Nephron (organoid): ENCODE data around the gene MPDU1.

Source experiments
- H3K27ac Mint-ChIP-seq, 3 experiments: 2 replicates each; pipeline ENCODE4 v1.8.0; 2020; ENCODE audit warnings: mixed read lengths in 3 of 3, mild to moderate bottlenecking in 2 of 3, moderate library complexity in 1 of 3
- H3K27me3 Mint-ChIP-seq: 2 replicates; pipeline ENCODE4 v1.8.0; 2021; ENCODE audit warnings: low read depth, mild to moderate bottlenecking, moderate library complexity, mixed read lengths
- H3K36me3 Mint-ChIP-seq: 2 replicates; pipeline ENCODE4 v1.8.0; 2020; ENCODE audit warnings: low read depth, mixed read lengths
- H3K4me1 Mint-ChIP-seq: 2 replicates; pipeline ENCODE4 v1.8.0; 2020; ENCODE audit warnings: mixed read lengths
- H3K4me3 Mint-ChIP-seq, 3 experiments: 2 replicates each; pipeline ENCODE4 v1.8.0; 2020; ENCODE audit warnings: mild to moderate bottlenecking in 3 of 3, mixed read lengths in 3 of 3, moderate library complexity in 2 of 3
- H3K9me3 Mint-ChIP-seq: 2 replicates; pipeline ENCODE4 v1.8.0; 2020; ENCODE audit warnings: mixed read lengths
- CTCF ChIP-seq, 3 experiments: fragments of 200-600 bp; sonication (generic); IDR thresholded peaks; one replicate each; pipeline ENCODE4 v1.5.0; 2021; ENCODE audit warnings: antibody characterized with exemption in 3 of 3; ENCODE audit not compliant: unreplicated experiment in 3 of 3

MPDU1 gene

GRCh38 chr17:7553356-7553755, 30.3 kb upstream of the MPDU1 start:
- peak overlapping the region in 1 of 3 experiments; percentile 17 for H3K27ac Mint-ChIP-seq
- H3K9me3 Mint-ChIP-seq: no peaks in the 10 kb centered on the region
- peaks cover 4% of the 10 kb centered on the region for H3K36me3 Mint-ChIP-seq
- no peak for TF ChIP-seq CTCF (IDR thresholded peaks at IDR 0.05; ENCODE audit: unreplicated experiment in 3 of 3)
- H3K4me3 Mint-ChIP-seq: no peak overlapping the region
- peaks cover 41% of the 10 kb centered on the region for H3K4me1 Mint-ChIP-seq
- peaks cover 4% of the 10 kb centered on the region for H3K27me3 Mint-ChIP-seq

DNA sequence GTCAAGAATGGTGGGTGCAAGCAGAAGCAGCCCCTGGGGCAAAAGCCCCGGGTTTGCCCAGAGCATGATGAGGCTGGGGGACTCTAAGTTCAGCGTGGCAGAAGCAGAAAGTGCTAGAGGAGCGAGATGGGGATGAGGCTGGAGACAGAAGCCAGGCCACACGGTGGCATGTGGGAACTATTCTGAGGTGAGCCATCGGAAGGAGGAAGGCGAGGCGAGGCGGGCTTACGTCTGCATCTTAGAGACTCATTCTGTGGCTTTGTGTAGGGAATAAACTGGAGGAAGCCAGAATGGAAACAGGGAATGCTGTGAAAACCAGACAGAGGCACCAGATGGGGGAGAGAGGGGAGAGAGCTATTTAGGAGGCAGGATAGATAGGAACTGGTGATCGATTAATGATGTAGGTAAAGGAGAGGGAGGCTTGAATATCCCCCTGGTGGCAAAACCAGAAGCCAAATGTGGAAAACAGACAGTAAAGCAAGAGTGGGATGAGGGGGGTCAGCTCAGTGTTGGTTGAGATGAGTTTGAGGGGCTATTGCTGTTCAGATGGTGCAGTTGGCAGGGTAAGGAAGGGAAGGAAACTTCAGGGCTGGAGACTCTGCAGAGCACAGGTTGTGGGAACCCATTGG, 28.2 kb upstream of the MPDU1 start:
- Mint-ChIP-seq H3K36me3 (peaks cover 4% of the 10 kb centered on the region), H3K4me3 (peak overlapping the region in 2 of 3 experiments; percentile 33 to 37), H3K4me1 (peaks cover 48% of the 10 kb centered on the region), H3K27ac (peak overlapping the region; percentile 75 to 77 (median 76)), H3K9me3 (no peaks in the 10 kb centered on the region), H3K27me3 (peaks cover 3% of the 10 kb centered on the region)
- no peak for TF ChIP-seq CTCF (IDR thresholded peaks at IDR 0.05; ENCODE audit: unreplicated experiment in 3 of 3)

- Mint-ChIP-seq H3K9me3 (no peaks in the 10 kb centered on the region), H3K27me3 (no peaks in the 10 kb centered on the region), H3K36me3 (peaks cover 4% of the 10 kb centered on the region), H3K4me1 (peaks cover 49% of the 10 kb centered on the region), H3K27ac (peak overlapping the region; percentile 47 to 91 (median 64)), H3K4me3 (peak overlapping the region in 2 of 3 experiments; percentile 9 to 49)
- TF ChIP-seq CTCF (IDR thresholded peaks at IDR 0.05; ENCODE audit: unreplicated experiment in 3 of 3): no peak
These were observed 27.0 kb upstream of the MPDU1 start for GRCh38 chr17:7556627-7557026.

GRCh38 chr17:7557147-7557764, 26.4 kb upstream of the MPDU1 start:
- no peaks in the 10 kb centered on the region for H3K9me3 Mint-ChIP-seq
- peak overlapping the region in 1 of 3 experiments; percentile 17 for H3K4me3 Mint-ChIP-seq
- H3K27me3 Mint-ChIP-seq: no peaks in the 10 kb centered on the region
- no peak for TF ChIP-seq CTCF (IDR thresholded peaks at IDR 0.05; ENCODE audit: unreplicated experiment in 3 of 3)
- peaks cover 49% of the 10 kb centered on the region for H3K4me1 Mint-ChIP-seq
- H3K27ac Mint-ChIP-seq: peak overlapping the region; percentile 96 to 100 (median 100)
- peaks cover 4% of the 10 kb centered on the region for H3K36me3 Mint-ChIP-seq

DNA sequence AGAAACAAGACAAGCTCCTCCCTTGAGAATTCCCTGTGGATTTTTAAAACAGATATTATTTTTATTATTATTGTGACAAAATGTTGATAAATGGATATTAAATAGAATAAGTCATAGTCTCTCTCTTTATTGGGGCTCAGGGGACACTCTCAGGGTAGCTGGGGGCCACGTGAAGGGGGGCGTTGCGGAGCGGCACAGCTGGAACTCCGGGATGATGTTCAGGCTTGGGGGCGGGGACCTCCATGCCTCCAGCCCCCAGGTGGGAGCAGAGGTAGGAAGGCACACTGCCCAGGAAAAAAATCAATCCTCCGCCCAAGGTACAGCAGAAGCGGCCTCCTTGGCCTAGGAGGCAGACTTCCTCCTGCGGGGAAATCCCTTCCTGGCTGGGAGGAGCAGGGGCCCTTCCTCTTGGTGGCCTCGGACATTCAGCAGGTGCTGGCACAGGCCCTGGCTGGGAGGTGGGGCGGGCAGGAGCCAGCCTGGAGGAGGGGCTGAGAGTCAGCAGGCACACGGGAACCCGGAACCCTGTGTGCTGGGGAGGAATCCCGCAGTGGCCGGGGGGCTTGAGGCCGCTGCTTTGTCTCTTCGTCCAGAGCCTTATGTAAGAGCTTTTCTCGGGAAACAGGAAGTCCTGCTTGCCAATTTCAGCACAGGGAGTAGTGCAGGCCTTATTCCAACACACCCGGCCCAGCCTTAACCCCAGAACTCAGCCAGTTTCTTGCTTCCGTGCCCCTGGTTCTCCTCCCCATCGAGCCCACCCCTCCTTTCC, 25.7 kb upstream of the MPDU1 start:
- no peak for TF ChIP-seq CTCF (IDR thresholded peaks at IDR 0.05; ENCODE audit: unreplicated experiment in 3 of 3)
- H3K27me3 Mint-ChIP-seq: no peaks in the 10 kb centered on the region
- H3K36me3 Mint-ChIP-seq: peaks cover 5% of the 10 kb centered on the region
- H3K27ac Mint-ChIP-seq: peak overlapping the region; percentile 96 to 100 (median 100)
- peaks cover 54% of the 10 kb centered on the region for H3K4me1 Mint-ChIP-seq
- peak overlapping the region; percentile 79 to 90 (median 88) for H3K4me3 Mint-ChIP-seq
- H3K9me3 Mint-ChIP-seq: no peaks in the 10 kb centered on the region
